Left renal cortex interstitium (tissue), 4 donors: Measurements from ENCODE around the gene SLIT1. TPM values are rescaled to one million over a fixed set of nuclear protein-coding genes. Genes with fewer than 3 reads are reported as not detected.

ENCODE experiments used
- DNase-seq, 4 donors: peaks; one replicate each; pipeline ENCODE4 v3.0.0-alpha.2; 2013; ENCODE audit warnings: low read depth in 4 of 4, low spot score in 2 of 4, missing footprints in 1 of 4
- polyA plus RNA-seq, 4 donors: library from polyadenylated mRNA; unstranded; fragments of 120-200 nt; gene quantifications; one replicate each; pipeline ENCODE4 v1.2.1, GENCODE V29; 2013; ENCODE audit not compliant: insufficient read length in 4 of 4

Gene SLIT1
- polyA plus RNA-seq, 4 donors: 5.8 to 9.7 (median 7.2) TPM

DNA sequence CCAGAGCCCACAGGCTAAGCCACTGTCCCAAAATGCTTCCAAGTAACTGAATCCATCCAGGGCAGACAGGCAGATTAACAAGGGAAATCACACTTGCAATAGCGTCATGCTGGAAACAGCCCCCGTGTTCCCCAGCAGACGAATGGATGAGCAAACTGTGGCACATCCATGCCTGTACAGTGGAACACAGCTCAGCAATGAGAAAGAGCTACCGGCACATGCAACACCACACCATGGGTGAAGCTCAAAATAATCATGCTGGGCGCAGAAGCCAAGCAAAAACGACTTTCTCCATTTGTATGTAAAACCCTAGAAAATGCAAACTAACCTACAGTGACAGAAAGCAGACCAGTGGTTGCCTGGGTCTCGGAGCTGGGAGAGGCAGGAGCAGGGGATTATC lies 153.1 kb downstream of the SLIT1 start:
- DNase-seq: no peak

- DNase-seq: no peak
These were observed 154.3 kb downstream of the SLIT1 start for GRCh38 chr10:97031459-97031858.

DNA sequence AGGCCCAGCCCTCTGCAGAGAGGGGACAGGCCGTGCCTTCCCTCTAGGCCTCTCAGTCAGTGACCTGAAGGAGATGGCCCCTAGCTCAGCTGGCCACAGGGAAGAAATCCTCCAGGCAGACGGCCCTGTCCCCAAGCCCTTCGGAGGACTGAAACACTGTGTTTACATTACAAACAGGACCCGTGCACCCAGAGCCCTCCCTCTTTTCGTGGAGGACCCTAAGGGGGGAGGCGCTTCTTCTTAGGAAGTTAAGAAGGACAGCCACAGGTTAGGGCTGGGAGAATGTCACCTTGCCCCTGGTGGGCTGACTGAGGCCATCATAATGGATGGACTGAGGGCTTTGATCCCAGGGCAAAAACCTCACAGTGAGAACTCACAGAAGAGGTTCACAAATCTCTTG lies 154.9 kb downstream of the SLIT1 start:
- no peak for DNase-seq

DNA sequence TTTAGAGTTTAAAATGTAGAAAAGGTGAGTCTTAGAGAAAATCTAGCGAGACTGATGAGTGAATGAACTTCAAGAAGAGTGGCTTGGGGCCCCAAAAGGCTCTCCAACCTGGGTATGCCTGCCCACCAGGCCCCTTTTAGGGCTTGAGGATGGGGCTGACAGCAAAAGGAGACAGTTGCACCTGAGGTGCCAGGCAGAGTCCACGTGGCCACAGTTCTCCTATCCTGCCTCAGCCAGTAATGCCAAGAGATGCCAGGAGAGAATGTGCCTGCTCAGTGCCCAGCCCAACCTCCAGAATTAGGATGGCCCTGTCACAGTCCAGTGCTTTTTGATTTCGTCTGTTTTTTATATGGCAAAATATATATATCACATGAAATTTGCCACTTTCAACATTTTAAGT lies 156.5 kb downstream of the SLIT1 start:
- no peak for DNase-seq

- DNase-seq: no peak
These were observed 157.0 kb downstream of the SLIT1 start for GRCh38 chr10:97028832-97029178.

- no peak for DNase-seq
These were observed 157.5 kb downstream of the SLIT1 start for GRCh38 chr10:97028126-97028831.

- no peak for DNase-seq
These were observed 160.0 kb downstream of the SLIT1 start for GRCh38 chr10:97025613-97026242.

GRCh38 chr10:97024168-97025073 lies 161.3 kb downstream of the SLIT1 start:
- DNase-seq: no peak

DNA sequence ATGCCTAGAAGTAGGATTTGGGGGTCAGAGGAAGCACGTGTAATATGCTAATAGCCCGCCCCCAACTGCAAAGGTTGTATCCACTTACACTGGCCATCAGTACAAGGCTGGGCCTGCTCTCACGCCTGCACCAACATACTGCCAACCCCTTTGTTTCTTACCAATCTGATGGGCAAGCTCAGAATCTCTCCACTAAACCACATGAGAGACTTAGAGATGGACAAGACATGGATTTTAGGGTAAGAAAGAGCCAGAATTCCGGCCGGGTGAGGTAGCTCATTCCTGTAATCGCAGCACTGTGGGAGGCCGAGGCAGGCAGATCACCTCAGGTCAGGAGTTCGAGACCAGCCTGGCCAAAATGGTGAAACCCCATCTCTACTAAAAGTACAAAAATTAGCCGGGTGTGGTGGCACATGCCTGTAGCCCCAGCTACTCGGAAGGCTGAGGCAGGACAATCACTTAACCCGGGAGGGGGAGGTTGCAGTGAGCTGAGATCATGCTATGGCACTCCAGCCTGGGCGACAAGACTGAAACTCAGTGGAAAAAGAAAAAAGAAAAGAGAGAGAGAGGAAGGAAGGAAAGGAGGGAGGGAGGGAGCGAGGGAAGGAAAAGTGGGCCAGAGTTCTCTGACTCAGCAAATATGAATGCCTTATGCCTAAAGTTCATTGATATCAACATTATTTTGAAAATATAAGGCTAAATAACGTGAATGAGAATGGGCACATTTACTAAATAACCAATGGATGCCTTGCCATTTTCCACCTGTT lies 162.2 kb downstream of the SLIT1 start:
- DNase-seq: no peak

DNA sequence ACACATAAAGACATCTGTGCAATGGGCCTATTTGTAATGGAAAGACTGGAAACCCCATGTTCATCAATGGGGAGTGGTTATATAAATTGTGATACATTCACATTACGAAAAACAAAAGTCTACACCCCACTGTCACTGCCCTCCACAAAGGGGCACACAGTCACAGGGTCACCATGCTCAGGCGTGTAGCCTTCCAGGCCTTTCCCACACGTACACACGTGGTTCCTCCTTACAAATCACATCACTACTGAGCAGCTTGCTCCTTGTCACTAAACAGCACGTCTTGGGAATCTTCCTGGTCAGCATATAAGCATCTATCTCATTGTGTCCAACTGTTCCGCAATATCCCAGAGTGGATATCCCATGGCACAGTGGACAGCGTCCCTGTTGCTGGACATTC lies 163.1 kb downstream of the SLIT1 start:
- no peak for DNase-seq

GRCh38 chr10:97020452-97021400 lies 165.0 kb downstream of the SLIT1 start:
- no peak for DNase-seq

- no peak for DNase-seq
These were observed 166.4 kb downstream of the SLIT1 start for GRCh38 chr10:97019213-97019844.

GRCh38 chr10:97018251-97019212 lies 167.2 kb downstream of the SLIT1 start:
- DNase-seq: no peak

DNA sequence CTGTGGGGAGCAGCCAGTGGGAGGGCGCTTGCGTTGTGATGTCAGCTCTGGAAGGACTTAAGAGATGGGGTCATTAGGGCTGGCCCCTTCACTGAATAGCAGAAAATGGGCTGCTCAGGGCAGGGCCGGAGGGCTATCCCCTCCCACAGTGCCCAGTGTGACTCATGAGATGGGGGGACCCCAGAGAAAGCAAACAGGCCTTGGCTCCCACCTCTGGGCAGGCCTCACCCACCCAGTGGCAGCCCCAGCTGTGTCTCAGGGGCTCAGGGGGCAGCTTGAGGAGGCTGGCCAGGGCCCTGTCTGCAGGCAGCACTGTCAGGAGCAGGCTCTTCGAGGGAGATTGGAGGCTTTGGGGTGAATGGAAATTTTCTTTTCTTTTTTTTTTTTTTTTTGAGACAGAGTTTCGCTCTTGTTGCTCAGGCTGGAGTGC lies 168.3 kb downstream of the SLIT1 start:
- no peak for DNase-seq

DNA sequence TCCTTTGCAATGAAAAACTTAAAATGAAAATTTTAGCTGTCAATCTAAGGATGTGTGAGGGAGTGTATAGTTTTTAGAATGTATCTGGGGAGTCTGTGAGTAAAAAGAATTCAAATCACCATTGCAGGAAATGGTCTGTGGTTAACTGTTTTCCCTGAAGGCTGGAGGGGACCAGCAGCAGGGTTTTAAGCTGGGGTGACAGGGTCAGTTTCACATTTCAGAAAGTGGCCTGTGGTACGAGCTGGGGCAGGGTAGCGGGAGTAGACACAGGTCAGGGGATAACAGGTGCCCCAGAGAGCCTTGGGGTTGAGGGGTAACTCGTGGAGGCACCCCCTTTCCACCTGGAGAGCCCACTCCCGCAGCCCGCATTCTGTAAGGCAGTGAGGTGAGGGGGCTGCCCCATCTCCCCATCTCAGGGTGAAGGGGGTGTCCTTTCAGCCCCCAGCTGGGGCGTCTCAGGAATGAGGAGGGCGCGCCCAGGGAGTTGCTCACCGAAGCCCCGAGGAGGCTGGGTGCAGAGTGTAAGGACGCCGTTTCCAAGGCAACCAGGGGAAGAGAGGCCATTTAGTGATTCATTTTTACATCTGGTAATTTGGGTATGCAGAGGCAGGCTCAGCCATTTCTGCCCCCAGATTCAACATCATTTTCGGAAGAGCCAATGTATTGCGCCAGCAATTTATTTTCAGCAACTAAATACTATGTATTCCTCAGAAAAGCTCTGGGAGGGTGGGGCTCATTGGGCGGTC lies 168.9 kb downstream of the SLIT1 start:
- DNase-seq: no peak

DNA sequence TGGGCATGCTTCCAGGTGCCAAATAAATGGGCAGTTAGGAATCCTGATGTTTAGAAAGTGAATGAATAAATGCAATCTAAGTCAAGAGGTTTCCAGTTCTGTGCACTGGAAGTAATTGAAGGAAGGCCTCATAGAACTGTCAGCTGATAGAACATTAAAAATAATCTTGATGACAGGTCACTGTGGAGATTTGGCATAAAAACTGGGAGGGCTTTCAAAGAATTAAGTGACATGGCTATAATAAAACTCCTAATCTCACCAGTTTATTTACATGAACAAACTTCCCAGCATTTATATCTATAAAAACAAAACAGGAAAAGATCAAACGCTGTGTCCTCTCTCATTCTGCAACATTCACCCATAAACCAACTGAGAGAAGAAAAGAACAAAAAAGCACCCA lies 170.5 kb downstream of the SLIT1 start:
- DNase-seq: no peak

GRCh38 chr10:97013983-97014382 lies 171.8 kb downstream of the SLIT1 start:
- no peak for DNase-seq
